GM18499 (cell line): ENCODE measurements around the gene SIMC1.
"Not testable (repeated sequence)": the region's sequence is repeated elsewhere in the genome, so short reads cannot be mapped to it uniquely, and the experiment has no call there.

Experiments
- ATAC-seq: cut with Tn5 transposase; IDR thresholded peaks from one replicate; pipeline ENCODE4 v1.9.1; 2021; ENCODE audit warnings: moderate number of reproducible peaks; ENCODE audit not compliant: insufficient read depth, unreplicated experiment

The SIMC1 gene

GRCh38 chr5:176203535-176203934 lies 34.7 kb upstream of the SIMC1 start:
- ATAC-seq = not testable (repeated sequence)

GRCh38 chr5:176214466-176215021 lies 23.7 kb upstream of the SIMC1 start:
- not testable (repeated sequence) for ATAC-seq

GRCh38 chr5:176216393-176216916 lies 21.8 kb upstream of the SIMC1 start:
- ATAC-seq = not testable (repeated sequence)

- ATAC-seq = not testable (repeated sequence)
These were observed 21.0 kb upstream of the SIMC1 start for GRCh38 chr5:176217188-176217729.

GRCh38 chr5:176217764-176218163 lies 20.5 kb upstream of the SIMC1 start:
- ATAC-seq = not testable (repeated sequence)

- not testable (repeated sequence) for ATAC-seq
These were observed 16.2 kb upstream of the SIMC1 start for GRCh38 chr5:176222006-176222405.

- ATAC-seq = not testable (repeated sequence)
These were observed 9.9 kb upstream of the SIMC1 start for GRCh38 chr5:176228358-176228757.

- not testable (repeated sequence) for ATAC-seq
These were observed 5.0 kb upstream of the SIMC1 start for GRCh38 chr5:176233253-176233652.

GRCh38 chr5:176235155-176235554 lies 3.1 kb upstream of the SIMC1 start:
- not testable (repeated sequence) for ATAC-seq

- ATAC-seq = not testable (repeated sequence)
These were observed 540 bp downstream of the SIMC1 start for GRCh38 chr5:176238645-176239283.

- ATAC-seq = not testable (repeated sequence)
These were observed 1.1 kb downstream of the SIMC1 start for GRCh38 chr5:176239304-176239703.

GRCh38 chr5:176244318-176244717 lies 6.1 kb downstream of the SIMC1 start:
- not testable (repeated sequence) for ATAC-seq

- ATAC-seq = not testable (repeated sequence)
These were observed 6.8 kb downstream of the SIMC1 start for GRCh38 chr5:176245074-176245473.

GRCh38 chr5:176245489-176245888 lies 7.3 kb downstream of the SIMC1 start:
- ATAC-seq = not testable (repeated sequence)

GRCh38 chr5:176250691-176251090 lies 12.5 kb downstream of the SIMC1 start:
- not testable (repeated sequence) for ATAC-seq

- ATAC-seq = not testable (repeated sequence)
These were observed 13.9 kb downstream of the SIMC1 start for GRCh38 chr5:176252171-176252570.

- ATAC-seq = not testable (repeated sequence)
These were observed 15.3 kb downstream of the SIMC1 start for GRCh38 chr5:176253370-176254065.

GRCh38 chr5:176254066-176254393 lies 15.8 kb downstream of the SIMC1 start:
- not testable (repeated sequence) for ATAC-seq

- ATAC-seq = not testable (repeated sequence)
These were observed 19.8 kb downstream of the SIMC1 start for GRCh38 chr5:176257871-176258505.

- not testable (repeated sequence) for ATAC-seq
These were observed 22.5 kb downstream of the SIMC1 start for GRCh38 chr5:176260682-176261081.
